H9 (cell line): ENCODE results near the gene CDKL4. TPM values are rescaled to one million over a fixed set of nuclear protein-coding genes. Genes with fewer than 3 reads are reported as not detected.

Experiments used
- DNase-seq: peaks from one replicate; pipeline ENCODE4 v3.0.0-alpha.2; 2017
- H2AFZ ChIP-seq: one replicate; pipeline ENCODE4 v1.6.1; 2013; ENCODE audit warnings: mild to moderate bottlenecking, low read length, control low read depth, moderate library complexity
- H2AK5ac ChIP-seq: 2 replicates; pipeline ENCODE4 v1.6.1; 2013; ENCODE audit warnings: low read length, control low read depth, mixed read lengths; ENCODE audit not compliant: insufficient read length
- H2BK120ac ChIP-seq: one replicate; pipeline ENCODE4 v1.6.1; 2013; ENCODE audit warnings: low read depth, mild to moderate bottlenecking, low read length, control low read depth, inconsistent platforms; ENCODE audit not compliant: poor library complexity, severe bottlenecking
- H2BK12ac ChIP-seq: 2 replicates; pipeline ENCODE4 v1.6.1; 2013; ENCODE audit warnings: low read length, control low read depth, mixed read lengths, low read depth; ENCODE audit not compliant: insufficient read length
- H2BK15ac ChIP-seq: 2 replicates; pipeline ENCODE4 v1.6.1; 2013; ENCODE audit warnings: low read depth, low read length, control low read depth
- H2BK20ac ChIP-seq: one replicate; pipeline ENCODE4 v1.6.1; 2013; ENCODE audit warnings: low read depth, mild to moderate bottlenecking, low read length, control low read depth, inconsistent platforms; ENCODE audit not compliant: poor library complexity, severe bottlenecking
- H2BK5ac ChIP-seq: 2 replicates; pipeline ENCODE4 v1.6.1; 2013; ENCODE audit warnings: low read length, control low read depth, mixed read lengths; ENCODE audit not compliant: insufficient read length
- H3K14ac ChIP-seq: 2 replicates; pipeline ENCODE4 v1.6.1; 2013; ENCODE audit warnings: low read length, control low read depth; ENCODE audit not compliant: insufficient read depth
- H3K18ac ChIP-seq: 2 replicates; pipeline ENCODE4 v1.6.1; 2013; ENCODE audit warnings: low read depth, mild to moderate bottlenecking, mixed read lengths, low read length, control low read depth; ENCODE audit not compliant: insufficient read length
- H3K23ac ChIP-seq: 2 replicates; pipeline ENCODE4 v1.6.1; 2013; ENCODE audit warnings: low read length, control low read depth, mixed read lengths, low read depth; ENCODE audit not compliant: insufficient read length
- H3K23me2 ChIP-seq: 2 replicates; pipeline ENCODE4 v1.6.1; 2013; ENCODE audit warnings: low read depth, mild to moderate bottlenecking, mixed read lengths, low read length, control low read depth; ENCODE audit not compliant: insufficient read length, poor library complexity, severe bottlenecking
- H3K27ac ChIP-seq: 2 replicates; pipeline ENCODE4 v1.5.1; 2013; ENCODE audit warnings: low read length, control low read depth, mixed read lengths, low read depth; ENCODE audit not compliant: insufficient read length
- H3K27me3 ChIP-seq: 2 replicates; pipeline ENCODE4 v1.6.1; 2013; ENCODE audit warnings: low read length, control low read depth, inconsistent platforms; ENCODE audit not compliant: insufficient read depth
- H3K4ac ChIP-seq: 2 replicates; pipeline ENCODE4 v1.6.1; 2013; ENCODE audit warnings: low read depth, mild to moderate bottlenecking, control low read depth, inconsistent platforms, low read length, moderate library complexity
- H3K4me1 ChIP-seq: 2 replicates; pipeline ENCODE4 v1.6.1; 2013; ENCODE audit warnings: low read length, control low read depth, inconsistent platforms; ENCODE audit not compliant: insufficient read depth
- H3K4me2 ChIP-seq: 2 replicates; pipeline ENCODE4 v1.6.1; 2013; ENCODE audit warnings: low read length, control low read depth, mixed read lengths; ENCODE audit not compliant: insufficient read length, insufficient read depth
- H3K56ac ChIP-seq: 2 replicates; pipeline ENCODE4 v1.6.1; 2013; ENCODE audit warnings: low read depth, mild to moderate bottlenecking, mixed read lengths, low read length, control low read depth; ENCODE audit not compliant: insufficient read length
- H3K79me1 ChIP-seq: 2 replicates; pipeline ENCODE4 v1.6.1; 2013; ENCODE audit warnings: low read depth, mild to moderate bottlenecking, moderate library complexity, low read length, control low read depth, inconsistent platforms; ENCODE audit not compliant: insufficient read depth, poor library complexity, severe bottlenecking
- H3K79me2 ChIP-seq: 2 replicates; pipeline ENCODE4 v1.6.1; 2013; ENCODE audit warnings: low read length, control low read depth, inconsistent platforms; ENCODE audit not compliant: insufficient read depth
- H3K9ac ChIP-seq: 2 replicates; pipeline ENCODE4 v1.6.1; 2013; ENCODE audit warnings: low read length, control low read depth, mixed read lengths; ENCODE audit not compliant: insufficient read length; ENCODE audit errors: extremely low read depth
- H3K9me3 ChIP-seq: one replicate; pipeline ENCODE4 v1.6.1; 2013; ENCODE audit warnings: low read depth, low read length, inconsistent platforms; ENCODE audit not compliant: control insufficient read depth
- H3T11ph ChIP-seq: one replicate; pipeline ENCODE4 v1.6.1; 2013; ENCODE audit warnings: mild to moderate bottlenecking, low read length, control low read depth, inconsistent platforms
- H4K20me1 ChIP-seq: one replicate; pipeline ENCODE4 v1.6.1; 2013; ENCODE audit not compliant: control insufficient read depth, insufficient read length, insufficient read depth
- H4K5ac ChIP-seq: 2 replicates; pipeline ENCODE4 v1.6.1; 2013; ENCODE audit warnings: low read depth, mild to moderate bottlenecking, mixed read lengths, low read length, control low read depth; ENCODE audit not compliant: insufficient read length
- H4K8ac ChIP-seq: replicated peaks from 2 replicates; pipeline ENCODE4 v1.6.1; 2013; ENCODE audit warnings: low read length, control low read depth, mixed read lengths, low read depth; ENCODE audit not compliant: insufficient read length
- H4K91ac ChIP-seq: 2 replicates; pipeline ENCODE4 v1.6.1; 2013; ENCODE audit warnings: low read depth, mild to moderate bottlenecking, moderate library complexity, mixed read lengths, low read length, control low read depth; ENCODE audit not compliant: insufficient read length
- H3K27ac Mint-ChIP-seq, 3 experiments: 2 replicates in 2 of 3; 3 replicates in 1 of 3; pipeline ENCODE4 v1.8.0; 2020 to 2021; ENCODE audit warnings: mixed read lengths in 3 of 3, mild to moderate bottlenecking in 1 of 3, moderate library complexity in 1 of 3
- H3K27me3 Mint-ChIP-seq: 2 replicates; pipeline ENCODE4 v1.8.0; 2021; ENCODE audit warnings: low read depth, mild to moderate bottlenecking, moderate library complexity, mixed read lengths
- H3K36me3 Mint-ChIP-seq, 3 experiments: 2 replicates in 2 of 3; 3 replicates in 1 of 3; pipeline ENCODE4 v1.8.0; 2020 to 2021; ENCODE audit warnings: low read depth in 3 of 3, mixed read lengths in 3 of 3; ENCODE audit not compliant: insufficient read depth in 1 of 3
- H3K4me1 Mint-ChIP-seq, 2 experiments: 2 replicates each; pipeline ENCODE4 v1.8.0; 2020; ENCODE audit warnings: mixed read lengths in 2 of 2
- H3K4me3 Mint-ChIP-seq, 2 experiments: 2 replicates in 1 of 2; 3 replicates in 1 of 2; pipeline ENCODE4 v1.8.0; 2020 to 2021; ENCODE audit warnings: mild to moderate bottlenecking in 2 of 2, mixed read lengths in 2 of 2, moderate library complexity in 1 of 2
- H3K9me3 Mint-ChIP-seq, 2 experiments: 2 replicates in 1 of 2; 3 replicates in 1 of 2; pipeline ENCODE4 v1.8.0; 2020; ENCODE audit warnings: mild to moderate bottlenecking in 2 of 2, mixed read lengths in 2 of 2, moderate library complexity in 1 of 2
- WGBS: extraction: QIAGEN DNeasy Blood & Tissue Kit; methylation state at CpG from one replicate; pipeline ENCODE4 v1.1.7; 2013; ENCODE audit warnings: missing lambda C conversion rate, low lambda C conversion rate, mixed read lengths; ENCODE audit not compliant: insufficient read length; ENCODE audit errors: extremely low coverage; 5-methylcytosine and 5-hydroxymethylcytosine counted together
- total RNA-seq: library from RNA; stranded (reverse); gene quantifications from 2 replicates; pipeline ENCODE4 v1.2.1, GENCODE V29; 2021
- TF ChIP-seq, protein P1 (sequence below): fragments of 200-600 bp; sonication (generic); conservative IDR thresholded peaks from 3 replicates; pipeline ENCODE4 v1.8.0; 2021; ENCODE audit warnings: antibody characterized with exemption, mild to moderate bottlenecking

Gene CDKL4
- total RNA-seq, 1 experiment from 2014 or later, result not detected

DNA sequence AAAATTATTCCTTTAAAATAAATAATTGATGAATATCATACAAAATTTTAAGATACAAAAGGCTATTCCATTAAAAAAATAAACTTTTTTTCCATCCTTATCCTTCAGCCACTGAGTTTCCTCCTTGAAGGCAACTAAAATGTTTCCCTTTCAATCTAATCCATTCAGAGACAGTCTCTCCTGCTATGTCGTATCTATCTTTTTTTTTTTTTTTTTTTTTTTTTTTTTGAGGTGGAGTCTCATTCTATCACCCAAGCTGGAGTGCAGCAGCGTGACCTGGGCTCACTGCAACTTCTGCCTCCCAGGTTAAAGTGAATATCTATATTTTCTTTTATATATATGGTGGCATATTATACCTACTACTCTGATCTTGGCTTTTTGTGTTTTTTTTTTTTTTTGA, 91.3 kb downstream of the CDKL4 start:
- H3K79me2 ChIP-seq, result no peaks in the 10 kb centered on the region
- H3K14ac ChIP-seq, result no peak overlapping the region
- H3K9me3 ChIP-seq, result no peaks in the 10 kb centered on the region
- no peak overlapping the region for H2BK15ac ChIP-seq
- H3K4ac ChIP-seq, result no peak overlapping the region
- no peak overlapping the region for H3K27ac Mint-ChIP-seq
- no peak overlapping the region for H3K4me3 Mint-ChIP-seq
- H3K18ac ChIP-seq, result no peak overlapping the region
- no peak overlapping the region for H3K56ac ChIP-seq
- no peaks in the 10 kb centered on the region for H3K79me1 ChIP-seq
- no peaks in the 10 kb centered on the region for H3K36me3 Mint-ChIP-seq
- TF ChIP-seq, protein P1, sequence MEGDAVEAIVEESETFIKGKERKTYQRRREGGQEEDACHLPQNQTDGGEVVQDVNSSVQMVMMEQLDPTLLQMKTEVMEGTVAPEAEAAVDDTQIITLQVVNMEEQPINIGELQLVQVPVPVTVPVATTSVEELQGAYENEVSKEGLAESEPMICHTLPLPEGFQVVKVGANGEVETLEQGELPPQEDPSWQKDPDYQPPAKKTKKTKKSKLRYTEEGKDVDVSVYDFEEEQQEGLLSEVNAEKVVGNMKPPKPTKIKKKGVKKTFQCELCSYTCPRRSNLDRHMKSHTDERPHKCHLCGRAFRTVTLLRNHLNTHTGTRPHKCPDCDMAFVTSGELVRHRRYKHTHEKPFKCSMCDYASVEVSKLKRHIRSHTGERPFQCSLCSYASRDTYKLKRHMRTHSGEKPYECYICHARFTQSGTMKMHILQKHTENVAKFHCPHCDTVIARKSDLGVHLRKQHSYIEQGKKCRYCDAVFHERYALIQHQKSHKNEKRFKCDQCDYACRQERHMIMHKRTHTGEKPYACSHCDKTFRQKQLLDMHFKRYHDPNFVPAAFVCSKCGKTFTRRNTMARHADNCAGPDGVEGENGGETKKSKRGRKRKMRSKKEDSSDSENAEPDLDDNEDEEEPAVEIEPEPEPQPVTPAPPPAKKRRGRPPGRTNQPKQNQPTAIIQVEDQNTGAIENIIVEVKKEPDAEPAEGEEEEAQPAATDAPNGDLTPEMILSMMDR, result no peak
- peaks cover 0 to 7% of the 10 kb centered on the region in 2 experiments; a peak in 2 of 4 replicates for H3K4me1 Mint-ChIP-seq
- peaks cover 0 to 3% of the 10 kb centered on the region in 2 experiments; a peak in 1 of 5 replicates for H3K9me3 Mint-ChIP-seq
- no peak overlapping the region for H3K9ac ChIP-seq
- H4K8ac ChIP-seq, result no peak overlapping the region
- no CpG with 5 or more reads among the region's 2 CpGs for WGBS
- no peak overlapping the region for H4K5ac ChIP-seq
- no peak overlapping the region for H2BK5ac ChIP-seq
- no peak overlapping the region for H2AFZ ChIP-seq
- H2AK5ac ChIP-seq, result no peak overlapping the region
- no peak overlapping the region for H3K23ac ChIP-seq
- no peak for DNase-seq
- H3K27ac ChIP-seq, result no peak overlapping the region
- H2BK20ac ChIP-seq, result no peak overlapping the region
- H3T11ph ChIP-seq, result no peak overlapping the region
- H3K27me3 Mint-ChIP-seq, result no peaks in the 10 kb centered on the region
- H3K23me2 ChIP-seq, result no peaks in the 10 kb centered on the region
- no peak overlapping the region for H4K91ac ChIP-seq
- H3K4me2 ChIP-seq, result no peak overlapping the region
- no peak overlapping the region for H2BK12ac ChIP-seq
- peaks cover 3% of the 10 kb centered on the region; the same call in 1 of the 2 replicates for H3K4me1 ChIP-seq
- H3K27me3 ChIP-seq, result no peaks in the 10 kb centered on the region
- no peaks in the 10 kb centered on the region for H4K20me1 ChIP-seq
- no peak overlapping the region for H2BK120ac ChIP-seq
